ENCODE results near the gene NCOA3. TPM values are rescaled to one million over a fixed set of nuclear protein-coding genes. Genes with fewer than 3 reads are reported as not detected.

NCOA3 gene
- total RNA-seq, 1 experiment from 2014 or later = 25.9 TPM

- CTCF ChIA-PET = no interaction called here
- no peak for ATAC-seq
- no peak for DNase-seq (ENCODE audit: low read depth, low spot score)
- Histone ChIP-seq H3K27ac (ENCODE audit: low read depth, low read length) (no peak overlapping the region), H3K9ac (ENCODE audit: low read length) (no peak overlapping the region), H3K4me3 (replicated peaks in 1 of 2; ENCODE audit: low read depth in 1 of 2, low read length in 2 of 2) (no peak overlapping the region), H3K4me2 (ENCODE audit: low read length) (no peak overlapping the region), H3K9me3 (ENCODE audit: control insufficient read depth in 1 of 2, insufficient read depth in 1 of 2, low read depth in 1 of 2, low read length in 2 of 2) (no peaks in the 10 kb centered on the region), H3K4me1 (ENCODE audit: control insufficient read depth in 1 of 2, insufficient read depth in 2 of 2, low read length in 2 of 2) (peaks cover 6% of the 10 kb centered on the region in 2 experiments; a peak in 3 of 4 replicates), H2AFZ (ENCODE audit: low read depth, low read length, poor library complexity, severe bottlenecking) (no peak overlapping the region), H3K9me2 (ENCODE audit: insufficient read depth) (no peaks in the 10 kb centered on the region), H3K27me3 (ENCODE audit: insufficient read depth, low read length) (no peaks in the 10 kb centered on the region), H3K79me2 (ENCODE audit: insufficient read depth, low read length) (no peaks in the 10 kb centered on the region), H4K20me1 (ENCODE audit: insufficient read depth) (no peaks in the 10 kb centered on the region), H3K36me3 (ENCODE audit: control insufficient read depth in 1 of 2, insufficient read depth in 2 of 2, low read length in 2 of 2) (no peaks in the 10 kb centered on the region)
- BruUV-seq (replicated peaks) = no TSS peak
- intact Hi-C loops (cut with micrococcal nuclease) = no loop called here
- POLR2A ChIA-PET = no interaction called here
- RAD21 ChIA-PET (ENCODE audit: low non-redundant PET in 1 of 2, low total read pairs in 2 of 2, uncharacterized antibody in 2 of 2, unreplicated experiment in 2 of 2) = no interaction called here
- TF ChIP-seq ELF1 (IDR thresholded peaks at IDR 0.05; ENCODE audit: borderline replicate concordance, low read depth) (no peak), YY1 (IDR thresholded peaks at IDR 0.05; ENCODE audit: extremely low read depth, insufficient replicate concordance, low read depth, low read length) (no peak), REST (IDR thresholded peaks at IDR 0.05; ENCODE audit: low read depth) (no peak), CTCF (IDR thresholded peaks at IDR 0.05 in 2 of 3, conservative IDR thresholded peaks at IDR 0.05 in 1 of 3; ENCODE audit: borderline replicate concordance in 1 of 3, insufficient read depth in 1 of 3, low read depth in 2 of 3, low read length in 2 of 3) (no peak), CEBPB (IDR thresholded peaks at IDR 0.05; ENCODE audit: low read depth) (no peak), SP1 (IDR thresholded peaks at IDR 0.05; ENCODE audit: low read depth) (no peak), EZH2 (IDR thresholded peaks at IDR 0.05) (no peak), ZNF274 (IDR thresholded peaks at IDR 0.05; ENCODE audit: low read depth, low read length) (no peak), FOSL1 (IDR thresholded peaks at IDR 0.05; ENCODE audit: low read depth) (no peak), CBX3 (IDR thresholded peaks at IDR 0.05; ENCODE audit: low read depth) (no peak), POLR2AphosphoS5 (IDR thresholded peaks at IDR 0.05; ENCODE audit: low read depth, low read length) (no peak), EZH2phosphoT487 (IDR thresholded peaks at IDR 0.05; ENCODE audit: borderline replicate concordance) (no peak), ZBTB33 (IDR thresholded peaks at IDR 0.05; ENCODE audit: extremely low read depth, insufficient replicate concordance, low read length) (no peak), TCF7L2 (IDR thresholded peaks at IDR 0.05; ENCODE audit: borderline replicate concordance, extremely low read depth, insufficient read depth, insufficient read length) (no peak), JUND (IDR thresholded peaks at IDR 0.05) (no peak), SIN3A (IDR thresholded peaks at IDR 0.05; ENCODE audit: low read depth) (no peak)
These were observed 35.5 kb upstream of the NCOA3 start for GRCh38 chr20:47466213-47466612.

Data from HCT116 (cell line).